Fibroblast of skin of right quadriceps (primary cell): Measurements from ENCODE around the gene TSEN2.
"Not testable (repeated sequence)": the region's sequence is repeated elsewhere in the genome, so short reads cannot be mapped to it uniquely, and the experiment has no call there.

Experiments used
- DNase-seq: peaks from one replicate; pipeline ENCODE4 v3.0.0-alpha.2; 2013

Gene TSEN2

GRCh38 chr3:12507591-12508281 lies 23.5 kb downstream of the TSEN2 start:
- DNase-seq, result peak; percentile 63

GRCh38 chr3:12508291-12508700 lies 24.0 kb downstream of the TSEN2 start:
- peak; percentile 99 for DNase-seq

- no peak for DNase-seq
Observed at GRCh38 chr3:12509466-12509865, 25.2 kb downstream of the TSEN2 start.

GRCh38 chr3:12512534-12513118 lies 28.3 kb downstream of the TSEN2 start:
- no peak for DNase-seq

GRCh38 chr3:12513694-12514446 lies 29.6 kb downstream of the TSEN2 start:
- DNase-seq, result no peak

- DNase-seq, result no peak
Observed at GRCh38 chr3:12515631-12516030, 31.4 kb downstream of the TSEN2 start.

GRCh38 chr3:12516873-12517272 lies 32.6 kb downstream of the TSEN2 start:
- DNase-seq, result no peak

- no peak for DNase-seq
Observed at GRCh38 chr3:12518261-12519028, 34.2 kb downstream of the TSEN2 start.

- no peak for DNase-seq
Observed at GRCh38 chr3:12521010-12521409, 36.7 kb downstream of the TSEN2 start.

GRCh38 chr3:12522721-12523120 lies 38.4 kb downstream of the TSEN2 start:
- no peak for DNase-seq

GRCh38 chr3:12527757-12528143 lies 43.5 kb downstream of the TSEN2 start:
- DNase-seq, result no peak

GRCh38 chr3:12532182-12532581 lies 47.9 kb downstream of the TSEN2 start:
- DNase-seq, result no peak

GRCh38 chr3:12536423-12536822 lies 52.1 kb downstream of the TSEN2 start:
- DNase-seq, result peak; percentile 17

GRCh38 chr3:12541625-12542024 lies 57.3 kb downstream of the TSEN2 start:
- no peak for DNase-seq

GRCh38 chr3:12543497-12543896 lies 59.2 kb downstream of the TSEN2 start:
- not testable (repeated sequence) for DNase-seq

- no peak for DNase-seq
Observed at GRCh38 chr3:12544652-12545472, 60.6 kb downstream of the TSEN2 start.

- DNase-seq, result no peak
Observed at GRCh38 chr3:12545473-12545791, 61.2 kb downstream of the TSEN2 start, which contains the start of gene MKRN2OS. MKRN2OS (minus strand) TSS chr3:12545499; CDS start chr3:12545464, 35 bp downstream.

- no peak for DNase-seq
Observed at GRCh38 chr3:12549971-12550760, 65.9 kb downstream of the TSEN2 start.

- peak; percentile 27 for DNase-seq
Observed at GRCh38 chr3:12553921-12554391, 69.7 kb downstream of the TSEN2 start.

- no peak for DNase-seq
Observed at GRCh38 chr3:12556314-12556689, 72.0 kb downstream of the TSEN2 start.

- DNase-seq, result peak; percentile 85
Observed at GRCh38 chr3:12556690-12557472, 72.6 kb downstream of the TSEN2 start, which contains the start of gene MKRN2. MKRN2 (plus strand) TSS chr3:12557087; CDS start chr3:12557151, 64 bp downstream.
